Activated CD4-positive, alpha-beta T cell treated with anti-CD3 and anti-CD28 coated beads for 48 hours (primary cell): ENCODE results near the gene GPT2.
A peak's percentile ranks its signal among the peaks of the same experiment; 100 is the strongest.

Experiments used
- DNase-seq: peaks from one replicate; pipeline ENCODE4 v3.0.0-alpha.2; 2020

Gene GPT2, protein sequence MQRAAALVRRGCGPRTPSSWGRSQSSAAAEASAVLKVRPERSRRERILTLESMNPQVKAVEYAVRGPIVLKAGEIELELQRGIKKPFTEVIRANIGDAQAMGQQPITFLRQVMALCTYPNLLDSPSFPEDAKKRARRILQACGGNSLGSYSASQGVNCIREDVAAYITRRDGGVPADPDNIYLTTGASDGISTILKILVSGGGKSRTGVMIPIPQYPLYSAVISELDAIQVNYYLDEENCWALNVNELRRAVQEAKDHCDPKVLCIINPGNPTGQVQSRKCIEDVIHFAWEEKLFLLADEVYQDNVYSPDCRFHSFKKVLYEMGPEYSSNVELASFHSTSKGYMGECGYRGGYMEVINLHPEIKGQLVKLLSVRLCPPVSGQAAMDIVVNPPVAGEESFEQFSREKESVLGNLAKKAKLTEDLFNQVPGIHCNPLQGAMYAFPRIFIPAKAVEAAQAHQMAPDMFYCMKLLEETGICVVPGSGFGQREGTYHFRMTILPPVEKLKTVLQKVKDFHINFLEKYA

DNA sequence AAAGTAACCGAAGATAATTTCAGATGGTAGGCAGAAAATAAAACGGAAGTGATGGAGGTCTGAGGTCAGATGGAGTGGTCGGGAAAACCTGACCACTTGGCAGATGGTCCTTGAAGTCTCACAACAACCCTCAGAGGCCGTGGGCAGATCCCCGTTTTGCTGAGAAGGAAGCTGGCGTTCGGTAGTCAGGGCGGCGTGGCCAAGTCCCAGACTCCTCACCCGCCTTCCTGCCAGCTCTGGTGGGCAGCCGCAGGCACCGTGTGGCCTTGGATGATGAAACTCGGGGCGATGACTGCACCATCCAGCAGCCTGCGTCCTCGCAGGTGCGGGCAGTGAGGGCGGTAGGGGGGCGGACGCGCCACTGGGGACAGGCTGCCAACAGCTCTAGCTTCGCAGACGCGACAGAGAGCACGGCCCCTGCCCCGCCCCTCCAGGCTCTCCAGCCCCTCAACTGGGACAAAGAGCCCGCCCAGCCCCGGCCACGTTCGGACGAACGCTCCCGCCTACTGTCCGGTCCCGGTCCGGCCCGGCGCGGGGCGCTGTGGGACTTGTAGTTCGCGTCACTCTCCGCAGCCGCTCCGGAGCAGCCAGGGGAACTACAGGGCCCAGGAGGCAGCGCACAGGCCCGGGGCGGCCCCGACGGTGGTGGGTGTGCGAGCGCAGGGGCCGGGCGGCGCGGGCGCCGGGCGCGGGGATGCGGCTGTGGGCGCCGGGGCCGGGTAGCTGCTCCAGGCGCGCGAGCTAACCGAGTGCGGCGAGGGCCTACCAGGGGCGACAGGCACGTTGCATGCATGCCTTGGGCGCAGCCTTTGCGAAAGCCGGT is at the start of gene GPT2:
TSS of gene GPT2 (plus strand) at position 673 of the 823 bp plus-strand sequence. CDS start 354 bp downstream, outside the sequence.
- DNase-seq: peak; percentile 87

GRCh38 chr16:46836534-46837530 is 47.3 kb upstream of the GPT2 start:
- DNase-seq: no peak

DNA sequence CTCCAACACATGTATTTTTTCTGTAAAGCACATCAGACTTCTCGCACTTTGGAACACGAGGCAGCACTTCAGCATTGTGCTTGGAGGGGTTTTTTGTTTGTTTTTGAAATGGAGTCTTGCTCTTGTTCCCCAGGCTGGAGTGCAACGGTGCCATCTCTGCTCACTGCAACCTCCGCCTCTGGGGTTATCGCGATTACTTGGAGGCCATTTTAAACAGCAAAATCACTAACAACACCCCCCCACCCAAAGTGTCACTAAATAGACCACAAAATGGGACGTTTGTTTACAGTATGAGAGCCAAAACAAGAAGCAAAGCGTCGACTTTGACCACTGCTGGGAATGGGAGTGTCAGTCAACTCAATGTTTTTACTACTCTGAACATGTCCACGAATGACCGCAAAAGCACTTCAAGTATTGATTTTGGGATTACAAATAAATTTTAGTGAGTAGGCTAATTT is 44.1 kb upstream of the GPT2 start:
- no peak for DNase-seq

DNA sequence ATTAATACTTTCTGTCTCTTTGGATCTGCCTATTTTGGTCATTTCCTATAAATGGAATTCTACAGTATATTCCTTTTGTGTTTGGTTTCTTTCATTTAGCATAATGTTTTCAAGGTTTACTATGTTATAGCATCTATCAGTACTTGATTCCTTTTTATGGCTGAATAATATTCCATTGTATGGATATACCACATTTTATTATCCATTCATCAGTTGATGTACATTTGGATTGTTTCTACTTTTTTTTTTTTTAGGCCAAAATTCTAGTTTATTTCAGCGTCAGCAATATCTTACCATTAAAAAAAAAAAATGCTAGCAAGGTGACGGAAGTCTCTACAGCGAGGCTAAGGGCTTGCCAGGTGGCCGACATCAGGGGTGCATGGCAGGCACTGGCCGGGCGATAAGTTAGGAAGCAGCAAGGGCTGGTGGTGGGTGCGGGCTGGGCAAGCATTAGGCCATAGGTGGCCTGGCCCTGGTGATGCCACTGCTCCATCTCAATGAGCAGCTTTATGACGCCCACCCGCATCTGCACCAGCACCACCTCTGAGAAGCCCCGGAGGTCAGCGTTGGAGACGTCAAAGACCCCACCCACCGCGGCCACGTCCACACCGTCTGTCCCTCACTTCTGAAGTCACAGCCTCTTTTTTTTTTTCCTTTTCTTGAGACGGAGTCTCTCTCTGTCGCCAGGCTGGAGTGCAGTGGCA is 41.8 kb upstream of the GPT2 start:
- no peak for DNase-seq

DNA sequence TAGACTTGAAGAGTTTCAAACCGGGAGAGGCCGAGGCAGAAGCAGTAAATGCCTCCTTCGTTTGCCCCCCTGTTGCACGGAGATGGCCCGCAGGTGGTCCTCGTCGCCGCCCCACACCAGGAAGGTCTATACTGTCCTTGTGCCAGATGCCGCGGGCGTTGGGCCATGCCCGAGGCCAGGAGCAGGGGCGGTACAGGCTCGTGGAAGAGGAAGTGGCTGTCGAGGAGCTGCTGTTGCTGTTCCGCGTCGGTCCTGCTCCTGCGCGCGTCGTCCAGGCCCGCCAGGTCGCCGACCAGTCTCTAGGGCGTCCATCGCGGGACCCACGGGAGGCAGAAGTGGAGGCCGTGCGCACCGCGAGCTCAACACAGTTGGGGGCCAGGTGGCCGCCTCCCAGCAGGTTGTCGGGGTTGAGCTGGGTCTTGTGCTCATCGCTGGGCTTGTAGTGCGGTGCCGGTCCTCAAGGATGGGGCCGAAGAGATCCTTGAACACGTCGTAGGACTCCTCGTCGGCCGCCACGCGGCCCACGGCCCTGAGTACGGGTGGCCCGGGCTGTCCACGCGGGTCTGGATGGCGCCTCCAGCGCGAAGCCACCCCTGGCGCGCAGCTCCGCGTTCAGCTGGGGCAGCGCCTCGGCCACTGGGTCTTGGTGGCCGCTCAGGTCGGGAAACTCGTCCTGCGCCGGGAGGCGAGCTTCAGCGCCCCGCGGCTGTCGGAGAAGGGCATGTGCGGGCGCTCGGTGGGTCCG is 40.1 kb upstream of the GPT2 start:
- no peak for DNase-seq

DNA sequence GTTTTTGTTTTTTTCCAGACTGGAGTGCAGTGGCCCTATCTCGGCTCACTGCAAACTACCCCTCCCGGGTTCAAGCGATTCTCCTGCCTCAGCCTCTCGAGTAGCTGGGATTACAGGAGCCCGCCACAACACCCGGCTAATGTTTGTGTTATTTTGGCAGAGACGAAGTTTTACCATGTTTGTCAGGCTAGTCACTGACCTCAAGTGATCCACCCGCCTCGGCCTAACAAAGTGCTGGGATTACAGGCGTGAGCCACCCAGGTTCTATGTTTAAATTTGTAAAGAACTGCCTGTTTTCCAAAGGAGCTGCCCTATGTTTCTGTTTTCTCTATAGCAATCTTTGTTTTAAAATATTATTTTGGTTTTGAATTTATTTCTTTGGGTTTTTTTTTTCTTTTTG is 39.4 kb upstream of the GPT2 start:
- no peak for DNase-seq

DNA sequence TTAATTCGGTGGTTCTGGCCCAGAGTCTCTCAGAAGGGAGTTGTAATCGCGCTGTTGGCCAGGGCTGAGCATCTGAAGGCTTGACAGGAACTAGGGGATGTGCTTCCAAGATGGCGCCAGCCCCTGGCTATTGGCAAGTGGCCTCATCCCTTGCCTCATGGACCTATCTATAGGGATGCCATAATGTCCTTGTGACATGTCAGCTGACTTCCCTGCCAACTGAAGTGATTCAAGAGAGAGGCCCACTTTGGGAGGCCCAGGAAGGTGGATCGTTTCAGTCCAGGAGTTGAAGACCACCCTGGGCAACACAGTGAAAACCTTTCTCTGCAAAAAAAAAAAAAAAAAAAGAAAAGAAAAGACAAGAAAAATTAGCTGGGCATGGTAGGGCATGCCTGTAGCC is 38.2 kb upstream of the GPT2 start:
- no peak for DNase-seq

DNA sequence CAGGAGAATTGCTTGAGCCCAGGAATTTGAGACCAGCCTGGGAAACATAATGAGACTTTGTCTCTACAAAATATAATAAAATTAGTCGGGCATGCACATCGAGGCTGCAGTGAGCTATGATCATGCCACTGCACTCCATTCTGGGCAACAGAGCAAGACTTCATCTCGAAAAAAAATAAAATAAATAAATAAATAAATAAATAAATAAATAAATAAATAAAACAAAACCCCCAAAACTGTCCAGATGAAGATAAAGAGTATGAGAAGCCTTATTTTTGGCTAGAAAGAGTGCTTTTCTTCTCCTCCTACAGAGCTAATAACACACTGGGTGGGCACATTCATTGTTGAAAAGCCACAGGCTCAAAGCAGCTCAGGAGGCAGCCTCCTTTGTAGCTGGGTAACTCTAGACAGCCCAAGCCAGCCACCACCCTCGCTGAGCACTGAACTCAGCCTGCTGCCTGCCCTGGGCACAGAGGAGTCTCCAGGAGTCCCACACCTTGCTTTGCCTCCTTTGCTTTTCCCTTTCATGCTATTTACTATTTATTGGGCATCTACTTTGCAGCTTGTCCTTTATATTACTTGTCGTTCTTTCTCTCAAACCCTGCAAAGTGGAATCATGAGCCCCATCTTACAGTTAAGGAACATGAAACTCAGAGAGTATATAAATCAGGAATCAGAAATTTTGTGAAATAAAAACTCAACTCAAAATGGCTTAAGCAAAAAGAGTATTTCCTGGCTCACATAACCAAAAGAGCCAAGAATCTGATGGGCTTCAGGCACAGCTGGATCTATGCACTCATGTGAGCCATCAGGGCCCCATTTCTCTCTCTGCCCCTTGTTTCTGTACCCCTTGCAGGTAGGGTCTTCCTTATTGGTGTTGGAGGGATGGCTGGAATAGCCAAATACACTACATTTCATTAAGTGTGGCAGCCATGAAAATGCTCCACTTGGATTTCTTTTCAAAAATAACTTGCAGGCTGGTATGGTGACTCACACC is 35.1 kb upstream of the GPT2 start:
- DNase-seq: no peak

GRCh38 chr16:46850619-46851555 is 33.3 kb upstream of the GPT2 start:
- DNase-seq: no peak

- no peak for DNase-seq
Measured at GRCh38 chr16:46852130-46852529, 32.0 kb upstream of the GPT2 start.

- peak; percentile 74 for DNase-seq
Measured at GRCh38 chr16:46853713-46854443, 30.3 kb upstream of the GPT2 start.

DNA sequence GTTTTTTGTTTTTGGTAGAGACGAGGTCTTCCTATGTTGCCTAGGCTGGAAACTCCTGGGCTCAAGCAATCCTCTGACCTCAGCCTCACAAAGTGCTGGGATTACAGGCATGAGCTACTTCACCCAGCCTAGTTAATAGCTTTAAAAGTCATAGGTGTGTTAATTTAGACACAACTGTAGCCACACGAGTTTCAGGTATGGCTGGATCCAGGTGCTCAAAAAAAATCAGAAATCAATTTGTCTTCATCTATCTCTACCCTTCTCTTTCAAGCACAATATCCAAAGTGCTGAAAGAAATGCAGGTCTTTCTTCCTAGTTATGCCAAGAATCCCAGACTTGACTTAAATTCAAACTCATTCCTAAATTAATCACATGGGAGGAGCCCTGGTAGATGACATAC is 29.3 kb upstream of the GPT2 start:
- no peak for DNase-seq

DNA sequence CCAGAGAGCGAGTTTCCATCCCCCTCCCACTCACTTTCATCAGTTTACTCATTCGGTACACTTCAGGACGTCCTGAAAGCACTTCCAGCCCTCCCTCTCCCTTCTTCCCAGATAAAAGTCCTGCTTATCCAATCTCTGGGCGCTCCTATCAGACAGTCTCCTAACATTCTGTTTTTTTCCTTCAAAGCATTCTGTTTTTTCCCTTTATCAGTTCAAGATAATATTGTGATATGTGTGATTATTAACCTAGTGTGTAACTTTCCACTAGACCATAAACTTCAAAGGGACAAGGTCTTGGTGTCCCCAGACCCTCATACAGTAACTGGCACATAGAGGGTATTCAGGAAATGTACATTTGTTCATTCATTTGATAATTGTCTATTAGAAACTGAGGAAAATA is 28.8 kb upstream of the GPT2 start:
- DNase-seq: no peak

- DNase-seq: peak; percentile 15
Measured at GRCh38 chr16:46857368-46857945, 26.7 kb upstream of the GPT2 start.

DNA sequence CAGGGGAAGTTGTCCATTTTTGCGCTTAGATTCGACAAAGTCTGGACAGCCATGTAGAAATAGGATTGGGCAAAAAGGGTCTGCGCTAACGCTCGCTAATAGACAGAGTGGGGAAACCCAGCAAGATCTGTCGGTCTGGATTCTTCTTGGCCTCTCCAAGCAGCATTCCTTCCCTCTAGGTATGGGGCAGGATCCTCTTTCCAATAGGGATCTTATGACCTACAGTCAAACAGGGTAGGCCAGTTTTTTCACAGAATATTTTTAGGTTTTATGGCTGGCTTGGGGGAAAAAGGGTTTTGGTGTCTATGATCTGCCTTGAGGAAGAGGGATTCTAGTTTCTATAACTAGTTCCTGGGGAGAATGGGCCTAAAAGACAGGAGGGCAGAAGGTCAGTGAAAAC is 26.0 kb upstream of the GPT2 start:
- DNase-seq: no peak

DNA sequence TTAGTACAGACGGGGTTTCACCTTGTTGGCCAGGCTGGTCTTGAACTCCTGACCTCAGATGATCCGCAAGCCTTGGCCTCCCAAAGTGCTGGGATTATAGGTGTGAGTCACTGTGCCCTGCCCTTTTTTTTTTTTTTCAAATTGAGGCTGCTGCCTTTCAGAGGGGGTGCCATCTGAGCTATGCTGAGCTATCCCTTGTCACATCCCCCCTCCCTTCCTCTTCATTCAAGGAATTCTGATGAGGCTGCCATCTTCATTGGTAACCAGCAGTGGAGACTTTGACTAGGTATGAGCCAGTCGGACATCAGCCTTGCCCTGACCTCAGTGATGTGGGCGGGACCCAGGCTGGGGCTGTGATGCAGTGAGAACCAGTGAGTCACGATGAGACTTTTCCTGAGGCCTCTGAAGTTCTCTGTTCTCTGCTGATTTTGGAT is 24.4 kb upstream of the GPT2 start:
- peak; percentile 71 for DNase-seq
